Activated naive CD8-positive, alpha-beta T cell treated with anti-CD3 and anti-CD28 coated beads, Interleukin-2, amount 50 U/mL, for 24 hours (primary cell): ENCODE results near the gene SHANK1.
"Not testable (repeated sequence)": the region's sequence is repeated elsewhere in the genome, so short reads cannot be mapped to it uniquely, and the experiment has no call there.

ENCODE experiments used
- ATAC-seq: fragments of 150-1000 bp; cut with Tn5 transposase; one replicate; pipeline ENCODE4 v1.10.0; 2021
- DNase-seq: peaks from one replicate; pipeline ENCODE4 v3.0.0; 2021
- H3K27ac Mint-ChIP-seq: one replicate; pipeline ENCODE4 v1.8.0; 2021; ENCODE audit warnings: mild to moderate bottlenecking, mixed read lengths
- H3K27me3 Mint-ChIP-seq: one replicate; pipeline ENCODE4 v1.8.0; 2021; ENCODE audit warnings: mixed read lengths
- H3K36me3 Mint-ChIP-seq: one replicate; pipeline ENCODE4 v1.8.0; 2021; ENCODE audit warnings: low read depth, mixed read lengths
- H3K4me1 Mint-ChIP-seq: one replicate; pipeline ENCODE4 v1.8.0; 2021; ENCODE audit warnings: mixed read lengths
- H3K4me3 Mint-ChIP-seq: one replicate; pipeline ENCODE4 v1.8.0; 2021; ENCODE audit warnings: mild to moderate bottlenecking, moderate library complexity, mixed read lengths
- H3K9me3 Mint-ChIP-seq: one replicate; pipeline ENCODE4 v1.8.0; 2021; ENCODE audit warnings: mixed read lengths

SHANK1 gene

GRCh38 chr19:50639121-50640112 is 80.2 kb downstream of the SHANK1 start, which contains the start of gene SYT3:
Gene SYT3, minus strand, starts transcription at chr19:50639881. Its CDS starts 2,470 bp downstream, at chr19:50637411.
- H3K4me1 Mint-ChIP-seq: peaks cover 2% of the 10 kb centered on the region
- ATAC-seq (peak; percentile 75), DNase-seq (peak; percentile 45)
- no peak within 1 kb of the TSS for H3K27ac Mint-ChIP-seq
- H3K4me3 Mint-ChIP-seq: peak within 1 kb of the TSS; percentile 69
- H3K36me3 Mint-ChIP-seq: no peaks in the 10 kb centered on the region
- peaks cover 50% of the 10 kb centered on the region for H3K27me3 Mint-ChIP-seq
- H3K9me3 Mint-ChIP-seq: peaks cover 15% of the 10 kb centered on the region

GRCh38 chr19:50638600-50638999 is 81.0 kb downstream of the SHANK1 start:
- H3K27ac Mint-ChIP-seq: no peak overlapping the region
- H3K9me3 Mint-ChIP-seq: peaks cover 16% of the 10 kb centered on the region
- H3K4me3 Mint-ChIP-seq: no peak overlapping the region
- no peak for ATAC-seq
- no peak for DNase-seq
- peaks cover 50% of the 10 kb centered on the region for H3K27me3 Mint-ChIP-seq
- peaks cover 2% of the 10 kb centered on the region for H3K4me1 Mint-ChIP-seq
- no peaks in the 10 kb centered on the region for H3K36me3 Mint-ChIP-seq

DNA sequence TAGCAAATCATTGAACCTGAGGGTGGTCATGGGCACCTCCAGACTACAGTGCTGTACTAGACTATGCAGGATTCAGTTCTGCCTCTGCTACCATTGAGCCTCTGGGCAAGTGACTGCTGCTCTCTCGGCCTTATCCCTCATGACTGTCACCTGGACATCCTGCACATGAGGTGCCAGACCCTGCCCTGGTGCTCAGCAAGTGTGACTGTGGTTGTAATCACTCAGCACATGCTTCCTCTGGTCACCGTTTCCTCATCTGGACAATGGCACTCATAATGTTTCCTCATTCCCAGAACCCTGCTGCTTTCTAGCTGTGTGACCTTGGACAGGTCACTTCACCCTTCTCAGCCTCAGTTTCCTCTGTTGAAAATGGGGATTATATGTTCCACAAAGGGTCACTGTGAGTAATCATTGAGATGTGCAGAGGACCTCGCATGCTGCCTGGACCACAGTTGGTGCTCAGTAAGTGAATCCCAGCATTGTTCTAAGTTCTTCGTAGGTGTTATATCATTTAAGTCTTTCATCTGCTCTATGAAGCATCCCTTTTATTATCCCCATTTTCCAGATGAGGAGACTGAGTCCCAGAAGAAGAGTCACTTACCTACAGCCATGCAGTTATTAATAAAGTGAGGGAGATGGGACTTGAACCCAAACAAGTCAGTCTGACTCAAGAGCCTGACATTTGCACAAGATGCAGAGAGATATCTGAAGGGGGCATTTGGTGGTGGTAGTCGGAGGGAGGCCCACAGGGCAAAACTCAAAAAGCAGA is 83.1 kb downstream of the SHANK1 start:
- Mint-ChIP-seq H3K9me3 (peaks cover 21% of the 10 kb centered on the region), H3K27ac (no peak overlapping the region), H3K27me3 (peaks cover 42% of the 10 kb centered on the region), H3K4me1 (peaks cover 2% of the 10 kb centered on the region), H3K36me3 (no peaks in the 10 kb centered on the region), H3K4me3 (no peak overlapping the region)
- no peak for ATAC-seq
- DNase-seq: no peak

GRCh38 chr19:50633973-50634372 is 85.6 kb downstream of the SHANK1 start:
- no peaks in the 10 kb centered on the region for H3K36me3 Mint-ChIP-seq
- H3K9me3 Mint-ChIP-seq: peaks cover 21% of the 10 kb centered on the region
- DNase-seq (no peak), ATAC-seq (no peak)
- peaks cover 37% of the 10 kb centered on the region for H3K27me3 Mint-ChIP-seq
- H3K27ac Mint-ChIP-seq: no peak overlapping the region
- H3K4me1 Mint-ChIP-seq: peaks cover 2% of the 10 kb centered on the region
- no peak overlapping the region for H3K4me3 Mint-ChIP-seq

DNA sequence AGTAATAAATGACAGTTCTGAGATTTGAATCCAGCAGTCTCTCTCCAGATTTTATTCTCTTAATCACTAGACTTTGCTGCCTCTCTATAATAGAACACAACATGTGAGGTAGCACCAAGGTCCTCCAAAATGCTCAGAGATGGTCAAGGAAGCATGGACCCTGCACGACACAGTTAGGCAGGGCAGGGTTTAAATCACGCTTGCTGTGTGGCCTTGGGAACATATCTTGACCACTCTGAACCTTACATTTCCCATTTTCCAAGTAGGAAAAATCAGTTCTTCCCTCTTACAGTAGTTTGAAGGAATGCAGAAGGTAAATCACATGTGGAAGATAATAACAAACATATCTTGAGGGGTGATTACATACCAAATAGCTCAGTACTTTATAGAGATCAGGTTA is 86.2 kb downstream of the SHANK1 start:
- Mint-ChIP-seq H3K27ac (no peak overlapping the region), H3K36me3 (no peaks in the 10 kb centered on the region), H3K4me3 (no peak overlapping the region), H3K27me3 (peaks cover 31% of the 10 kb centered on the region), H3K9me3 (peaks cover 21% of the 10 kb centered on the region), H3K4me1 (no peaks in the 10 kb centered on the region)
- ATAC-seq: no peak
- no peak for DNase-seq

DNA sequence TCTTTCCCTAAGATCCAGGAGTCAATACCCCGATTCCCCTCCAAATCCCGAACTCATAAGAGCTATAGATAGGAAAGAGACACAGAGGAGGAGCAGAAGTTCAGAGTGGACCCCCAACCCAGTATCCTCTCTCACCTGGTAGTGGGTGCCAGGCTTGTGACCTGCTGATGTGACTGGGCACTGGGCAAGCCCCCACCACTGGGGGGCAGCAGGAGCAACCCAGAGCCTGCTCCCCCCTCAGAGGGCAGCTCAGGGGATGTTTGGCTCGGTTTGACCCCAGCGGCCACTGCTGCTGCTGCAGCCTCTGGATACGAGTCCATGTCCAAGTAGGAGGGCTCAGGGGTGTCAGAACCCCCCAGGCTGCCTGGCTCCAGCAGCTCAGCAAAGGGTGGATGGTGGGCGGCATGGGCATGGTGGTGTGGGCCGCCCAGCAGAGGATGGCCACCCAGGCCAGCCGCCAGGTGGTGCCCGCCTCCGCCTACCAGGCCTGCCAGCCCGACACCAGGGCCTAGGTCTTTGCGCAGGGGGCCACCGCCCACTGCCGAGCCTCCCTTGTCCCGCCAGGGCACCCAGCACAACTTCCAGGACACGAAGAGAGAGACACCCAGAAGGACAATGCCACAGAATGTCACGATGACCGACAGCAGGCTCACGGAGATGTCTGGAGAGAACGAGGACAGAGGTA is 87.3 kb downstream of the SHANK1 start:
- Mint-ChIP-seq H3K27ac (no peak overlapping the region), H3K9me3 (peaks cover 21% of the 10 kb centered on the region), H3K36me3 (no peaks in the 10 kb centered on the region), H3K4me3 (no peak overlapping the region), H3K27me3 (peaks cover 20% of the 10 kb centered on the region), H3K4me1 (no peaks in the 10 kb centered on the region)
- no peak for ATAC-seq
- no peak for DNase-seq

GRCh38 chr19:50629801-50630200 is 89.8 kb downstream of the SHANK1 start:
- Mint-ChIP-seq H3K9me3 (peaks cover 6% of the 10 kb centered on the region), H3K4me3 (no peak overlapping the region), H3K36me3 (no peaks in the 10 kb centered on the region), H3K27me3 (peaks cover 11% of the 10 kb centered on the region), H3K4me1 (no peaks in the 10 kb centered on the region), H3K27ac (no peak overlapping the region)
- DNase-seq (no peak), ATAC-seq (no peak)

DNA sequence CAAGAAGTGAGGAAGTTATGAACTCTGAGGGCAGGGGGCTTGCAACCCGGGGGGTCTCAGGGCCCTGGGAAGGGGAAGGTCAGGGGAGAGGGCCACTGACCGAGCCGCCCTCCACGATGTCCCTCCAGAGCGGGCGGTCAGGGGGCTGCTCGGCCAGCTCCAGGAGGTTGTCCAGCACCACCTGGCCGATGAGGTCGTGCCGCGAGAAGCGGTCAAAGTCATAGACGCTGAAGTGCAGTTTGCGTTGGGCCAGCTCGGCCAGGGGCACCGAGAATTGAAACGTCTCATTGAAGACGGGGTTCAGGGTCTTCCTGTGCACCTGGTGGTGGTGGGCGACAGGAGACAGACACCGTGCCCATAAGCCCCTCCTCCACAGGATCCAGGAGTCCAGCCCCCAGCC is 90.4 kb downstream of the SHANK1 start:
- Mint-ChIP-seq H3K27ac (no peak overlapping the region), H3K27me3 (peaks cover 11% of the 10 kb centered on the region), H3K4me3 (no peak overlapping the region), H3K4me1 (no peaks in the 10 kb centered on the region), H3K36me3 (no peaks in the 10 kb centered on the region), H3K9me3 (peaks cover 6% of the 10 kb centered on the region)
- DNase-seq (no peak), ATAC-seq (no peak)

GRCh38 chr19:50628551-50628950 is 91.1 kb downstream of the SHANK1 start:
- peaks cover 5% of the 10 kb centered on the region for H3K9me3 Mint-ChIP-seq
- no peak for DNase-seq
- no peaks in the 10 kb centered on the region for H3K36me3 Mint-ChIP-seq
- H3K4me3 Mint-ChIP-seq: no peak overlapping the region
- ATAC-seq: no peak
- peaks cover 11% of the 10 kb centered on the region for H3K27me3 Mint-ChIP-seq
- H3K27ac Mint-ChIP-seq: no peak overlapping the region
- no peaks in the 10 kb centered on the region for H3K4me1 Mint-ChIP-seq

GRCh38 chr19:50628146-50628545 is 91.5 kb downstream of the SHANK1 start:
- ATAC-seq: no peak
- no peak overlapping the region for H3K27ac Mint-ChIP-seq
- no peak overlapping the region for H3K4me3 Mint-ChIP-seq

GRCh38 chr19:50626795-50627194 is 92.8 kb downstream of the SHANK1 start:
- Mint-ChIP-seq H3K9me3 (no peaks in the 10 kb centered on the region), H3K27me3 (peaks cover 11% of the 10 kb centered on the region), H3K4me3 (no peak overlapping the region), H3K36me3 (no peaks in the 10 kb centered on the region), H3K27ac (no peak overlapping the region), H3K4me1 (no peaks in the 10 kb centered on the region)
- ATAC-seq (no peak), DNase-seq (no peak)

More at GRCh38 chr19:50628146-50628545, 91.5 kb downstream of the SHANK1 start:
- peaks cover 1% of the 10 kb centered on the region for H3K9me3 Mint-ChIP-seq
- H3K36me3 Mint-ChIP-seq: no peaks in the 10 kb centered on the region
- DNase-seq: no peak
- no peaks in the 10 kb centered on the region for H3K4me1 Mint-ChIP-seq
- H3K27me3 Mint-ChIP-seq: peaks cover 11% of the 10 kb centered on the region

GRCh38 chr19:50626011-50626410 is 93.6 kb downstream of the SHANK1 start:
- H3K4me1 Mint-ChIP-seq: no peaks in the 10 kb centered on the region
- no peaks in the 10 kb centered on the region for H3K36me3 Mint-ChIP-seq
- H3K27me3 Mint-ChIP-seq: peaks cover 8% of the 10 kb centered on the region
- no peak overlapping the region for H3K4me3 Mint-ChIP-seq
- no peaks in the 10 kb centered on the region for H3K9me3 Mint-ChIP-seq
- no peak for ATAC-seq
- no peak overlapping the region for H3K27ac Mint-ChIP-seq
- no peak for DNase-seq

- Mint-ChIP-seq H3K4me3 (no peak overlapping the region), H3K9me3 (no peaks in the 10 kb centered on the region), H3K4me1 (no peaks in the 10 kb centered on the region), H3K27ac (no peak overlapping the region), H3K36me3 (no peaks in the 10 kb centered on the region), H3K27me3 (peaks cover 5% of the 10 kb centered on the region)
- no peak for DNase-seq
- ATAC-seq: no peak
Measured at GRCh38 chr19:50624949-50625600, 94.5 kb downstream of the SHANK1 start.

DNA sequence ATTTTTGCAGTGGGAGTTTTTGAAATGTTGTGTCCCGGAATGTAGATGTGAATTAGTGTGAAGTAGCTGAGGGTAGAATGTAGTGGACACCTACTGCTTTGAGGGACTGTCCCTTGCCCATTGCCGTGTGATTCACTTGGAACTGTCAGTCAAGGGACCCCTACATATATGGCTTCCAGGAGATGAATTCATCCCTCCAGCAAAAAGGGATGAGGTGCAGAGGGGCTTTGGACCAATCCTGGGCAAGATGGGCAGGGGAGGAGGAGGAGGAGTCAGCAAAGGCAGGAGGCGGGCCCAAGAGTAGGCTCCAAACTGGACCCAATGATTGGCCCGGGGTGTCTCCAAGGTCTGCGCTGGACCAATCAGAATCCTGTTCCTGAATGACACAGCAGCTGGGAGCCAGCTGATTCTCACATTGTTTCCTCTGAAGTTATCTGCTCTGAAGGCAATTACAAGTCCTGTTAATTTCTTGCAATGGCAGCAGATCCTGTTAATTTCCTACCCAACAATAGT is 99.2 kb downstream of the SHANK1 start:
- H3K27me3 Mint-ChIP-seq, DNase-seq, H3K27ac Mint-ChIP-seq, H3K9me3 Mint-ChIP-seq, H3K4me3 Mint-ChIP-seq, H3K4me1 Mint-ChIP-seq, ATAC-seq, H3K36me3 Mint-ChIP-seq: not testable (repeated sequence)
